Left hindlimb (tissue), 1 donor: ENCODE data around the gene KLK4.
A peak's percentile ranks its signal among the peaks of the same experiment; 100 is the strongest.
"Not testable (repeated sequence)": the region's sequence is repeated elsewhere in the genome, so short reads cannot be mapped to it uniquely, and the experiment has no call there.

ENCODE experiments used
- DNase-seq: peaks from one replicate; pipeline ENCODE4 v3.0.0-alpha.2; 2018

KLK4 gene

GRCh38 chr19:50912727-50913716, 1.8 kb upstream of the KLK4 start:
- DNase-seq = no peak

- no peak for DNase-seq
Observed at GRCh38 chr19:50912102-50912599, 956 bp upstream of the KLK4 start.

GRCh38 chr19:50910722-50911121, 473 bp downstream of the KLK4 start:
- no peak for DNase-seq

DNA sequence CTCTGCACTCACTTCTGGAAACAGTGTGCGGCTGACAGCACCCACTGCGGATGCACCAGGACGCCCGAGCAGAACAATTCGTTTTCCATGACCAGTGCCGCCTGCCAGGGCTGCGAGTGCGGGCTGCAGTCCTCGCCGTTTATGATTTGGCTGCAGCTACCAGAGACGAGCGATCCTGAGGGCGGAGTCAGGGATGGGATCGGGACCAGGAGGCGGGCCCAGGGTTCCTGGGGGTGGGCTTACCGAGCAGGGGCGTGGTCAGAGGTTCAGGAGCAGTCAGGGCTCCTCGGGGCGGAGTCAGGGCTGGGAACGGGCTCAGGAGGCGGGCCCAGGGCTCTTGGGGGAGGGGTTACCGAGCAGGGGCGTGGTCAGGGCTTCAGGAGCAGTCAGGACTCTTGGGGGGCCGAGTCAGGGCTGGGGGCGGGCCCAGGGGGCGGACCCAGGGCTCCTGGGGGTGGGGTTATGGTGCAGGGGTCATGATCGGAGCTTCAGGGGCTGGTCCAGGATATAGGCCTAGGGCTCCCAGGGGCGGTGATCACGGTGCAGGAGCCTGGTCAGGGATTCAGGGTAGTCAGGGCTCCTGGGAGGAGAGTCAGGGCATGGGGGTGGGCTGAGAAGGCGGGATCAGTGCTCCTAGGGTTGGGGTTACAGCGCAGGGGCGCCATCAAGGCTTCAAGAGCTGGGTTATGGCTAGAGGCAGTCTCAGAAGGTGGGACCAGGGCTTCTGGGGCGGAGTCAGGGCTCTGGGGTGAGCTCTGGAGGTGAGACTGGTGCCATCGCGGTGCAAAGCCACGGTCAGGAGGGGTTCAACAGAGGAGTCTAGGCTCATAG, 1.7 kb downstream of the KLK4 start:
- DNase-seq = peak; percentile 56

- DNase-seq = no peak
Observed at GRCh38 chr19:50908336-50908735, 2.9 kb downstream of the KLK4 start.

DNA sequence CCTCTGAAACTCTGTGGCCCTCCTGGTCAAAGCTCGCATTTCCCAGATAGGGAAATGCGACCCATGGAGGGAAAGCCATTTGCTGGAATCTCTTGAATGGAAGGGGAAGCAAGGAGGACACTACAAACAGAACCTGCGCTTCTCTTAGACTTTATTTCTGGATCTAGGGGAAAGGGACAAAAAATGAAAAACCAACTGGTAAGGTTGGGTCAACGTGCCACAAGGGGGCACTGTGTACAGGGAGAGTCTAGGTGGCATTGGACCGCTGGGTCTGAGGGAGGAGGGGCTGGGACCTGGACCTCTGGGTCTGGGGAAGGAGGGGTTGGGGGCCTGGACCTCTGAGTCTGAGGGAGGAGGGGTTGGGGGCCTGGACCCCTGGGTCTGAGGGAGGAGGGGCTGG, 5.0 kb downstream of the KLK4 start:
- DNase-seq = no peak

GRCh38 chr19:50902640-50903039, 8.6 kb downstream of the KLK4 start:
- no peak for DNase-seq

DNA sequence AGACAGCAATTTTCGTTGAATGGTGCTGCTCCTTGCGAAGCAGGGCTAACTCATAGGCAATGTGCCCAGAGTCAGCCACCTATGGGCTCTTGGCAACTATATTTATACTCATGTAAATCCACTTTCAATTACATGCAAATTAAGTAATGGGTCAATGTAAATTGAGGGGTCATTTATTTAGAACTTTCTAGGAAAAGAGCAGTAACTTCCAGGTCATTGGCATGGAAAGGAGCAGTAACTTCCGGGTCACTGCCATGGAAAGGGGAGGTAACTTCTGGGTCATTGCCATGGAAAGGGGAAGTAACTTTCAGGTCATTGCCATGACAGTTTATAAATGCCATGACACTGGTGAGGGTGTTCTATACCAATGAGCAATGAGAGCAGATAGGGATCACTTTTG, 11.6 kb downstream of the KLK4 start:
- no peak for DNase-seq

GRCh38 chr19:50898018-50898417, 13.2 kb downstream of the KLK4 start:
- no peak for DNase-seq

- no peak for DNase-seq
Observed at GRCh38 chr19:50897612-50898011, 13.6 kb downstream of the KLK4 start.

GRCh38 chr19:50897191-50897607, 14.0 kb downstream of the KLK4 start:
- DNase-seq = no peak

DNA sequence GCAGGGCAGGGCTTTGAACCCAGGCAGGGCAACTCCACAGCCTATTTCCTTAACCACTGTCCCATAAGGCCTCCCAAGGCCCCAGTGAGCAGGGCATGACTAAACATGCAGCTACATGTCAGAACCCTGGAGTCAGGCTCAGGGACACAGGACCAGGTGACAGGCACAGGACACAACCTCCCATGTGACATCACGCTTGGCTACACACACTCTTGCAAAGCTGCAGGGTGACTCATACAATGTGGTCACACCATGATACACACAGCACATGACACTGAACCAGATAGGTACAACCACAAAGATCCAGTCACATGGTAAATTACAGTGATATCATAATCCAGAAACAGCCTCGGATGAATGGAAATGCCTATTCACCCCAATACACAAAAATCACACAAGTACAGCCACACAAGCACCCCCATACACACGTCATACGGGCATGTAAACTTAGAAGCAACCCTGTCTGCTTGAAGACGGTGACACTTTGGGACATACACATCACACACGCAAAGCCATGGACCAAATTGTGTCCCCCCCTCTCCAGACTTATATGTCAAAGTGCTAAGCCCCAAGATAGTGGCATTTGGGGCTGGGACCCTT, 14.5 kb downstream of the KLK4 start:
- no peak for DNase-seq

GRCh38 chr19:50896089-50896590, 15.1 kb downstream of the KLK4 start:
- DNase-seq = not testable (repeated sequence)

- DNase-seq = no peak
Observed at GRCh38 chr19:50894478-50895356, 16.5 kb downstream of the KLK4 start.

DNA sequence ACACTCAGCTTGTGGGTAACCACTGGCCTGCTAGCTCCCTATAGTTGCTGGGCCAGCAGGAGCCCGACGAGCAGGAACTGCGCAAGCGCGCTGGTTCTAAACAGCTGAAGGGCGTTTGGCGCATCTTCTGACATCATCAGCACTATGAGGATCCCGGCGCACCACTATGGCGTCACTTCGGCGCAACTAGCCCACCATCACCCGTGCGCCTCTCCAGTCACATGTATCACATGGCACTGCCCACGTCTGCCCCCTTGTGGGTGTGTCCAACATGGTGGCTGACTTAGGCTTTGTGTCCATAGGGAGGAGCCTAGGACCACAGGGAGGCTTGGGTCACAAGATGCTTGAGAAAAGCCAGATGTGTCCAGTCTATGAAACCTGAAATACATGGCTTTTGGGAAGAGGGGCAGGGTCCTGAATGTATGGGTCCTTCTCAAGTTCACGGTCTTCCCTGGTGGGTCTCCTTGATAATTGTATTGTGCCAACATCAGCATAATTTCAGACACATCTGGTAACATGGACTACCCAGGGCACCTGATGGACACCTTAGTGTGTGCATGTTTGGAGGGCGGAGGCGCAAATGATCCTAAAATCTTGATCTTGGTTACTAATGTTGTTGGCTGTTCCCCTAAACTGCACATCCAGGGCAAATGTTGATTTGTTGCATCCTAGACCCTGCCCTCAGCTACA, 18.0 kb downstream of the KLK4 start:
- no peak for DNase-seq

DNA sequence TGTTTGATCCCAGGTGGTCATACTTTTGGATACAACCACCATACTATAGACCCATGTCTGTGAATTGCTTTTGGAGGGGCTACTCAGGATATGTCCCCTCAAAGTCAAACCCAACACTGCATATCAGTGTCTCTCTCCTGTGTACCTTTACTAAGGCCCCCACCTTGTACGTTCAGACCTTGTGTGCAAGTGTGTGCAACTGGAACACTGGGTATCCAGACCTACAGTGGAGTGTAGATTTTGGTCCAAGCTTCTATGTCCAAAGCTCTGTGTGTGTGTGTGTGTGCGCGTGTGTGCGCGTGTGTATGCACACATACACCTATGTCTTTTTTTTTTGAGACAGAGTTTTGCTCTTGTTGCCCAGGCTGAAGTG, 20.0 kb downstream of the KLK4 start:
- no peak for DNase-seq

DNA sequence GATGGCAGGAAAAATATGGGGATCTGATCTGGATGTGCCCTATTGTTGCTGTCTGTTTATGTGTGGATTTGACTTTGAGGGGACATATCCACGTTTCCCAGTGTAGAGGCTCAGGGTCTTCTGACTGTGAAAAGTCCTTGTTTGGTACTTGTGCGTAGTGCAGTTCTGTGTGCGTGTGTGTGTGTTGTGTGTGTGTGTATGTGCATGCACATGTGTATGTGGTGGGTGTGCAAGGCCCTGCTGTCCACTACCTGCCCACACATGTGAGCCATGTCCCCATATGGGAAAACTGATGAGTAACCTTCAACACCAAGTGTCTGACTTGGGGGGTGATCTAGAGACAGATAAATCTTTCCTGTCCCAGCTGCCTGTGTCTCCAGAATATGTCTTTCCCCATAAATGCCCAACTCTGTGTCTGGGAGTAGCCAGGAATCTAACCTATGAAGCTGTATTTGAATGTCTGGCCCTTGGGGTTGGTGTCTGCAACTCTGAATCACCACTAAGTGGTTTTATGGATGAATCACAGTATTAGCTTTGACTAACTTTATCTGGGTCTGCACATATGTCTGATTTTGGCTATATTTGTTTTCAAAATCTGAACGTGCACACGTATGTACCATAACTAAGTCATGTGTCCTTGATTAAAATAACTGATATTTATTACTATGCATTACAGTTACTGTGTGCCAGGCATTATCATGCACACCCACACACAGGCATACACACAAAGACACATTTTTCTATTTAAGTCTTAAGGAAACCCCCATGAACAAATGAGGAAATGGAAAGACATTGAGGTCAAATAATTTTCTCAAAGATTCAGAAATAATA, 20.6 kb downstream of the KLK4 start:
- no peak for DNase-seq

GRCh38 chr19:50889638-50890037, 21.6 kb downstream of the KLK4 start:
- DNase-seq = no peak

GRCh38 chr19:50882188-50882587, 29.0 kb downstream of the KLK4 start:
- DNase-seq = no peak

- no peak for DNase-seq
Observed at GRCh38 chr19:50880241-50880640, 31.0 kb downstream of the KLK4 start.
